GM12891 (cell line): ENCODE data around the gene PARVB.
A peak's percentile ranks its signal among the peaks of the same experiment; 100 is the strongest.

Experiments
- DNase-seq: peaks from one replicate; pipeline ENCODE4 v3.0.0; 2011; ENCODE audit warnings: low spot score; ENCODE audit not compliant: insufficient read length
- FAIRE-seq: peaks from 2 replicates; lab custom pipeline; 2011; peaks lifted over from hg19 to GRCh38; lab: Jason Lieb, UNC
- PAX5 ChIP-seq: IDR thresholded peaks from 2 replicates; pipeline ENCODE4 v1.6.1; 2011; ENCODE audit warnings: low read length, moderate library complexity, mild to moderate bottlenecking; ENCODE audit not compliant: insufficient read depth, severe bottlenecking
- POLR2A ChIP-seq: IDR thresholded peaks from 2 replicates; pipeline ENCODE4 v1.6.1; 2011; ENCODE audit warnings: low read depth, low read length, control low read depth
- POLR2AphosphoS5 ChIP-seq: IDR thresholded peaks from 2 replicates; pipeline ENCODE4 v1.6.1; 2011; ENCODE audit warnings: low read depth, low read length, control low read depth
- POU2F2 ChIP-seq: IDR thresholded peaks from 2 replicates; pipeline ENCODE4 v1.6.1; 2011; ENCODE audit warnings: low read depth, mild to moderate bottlenecking, control low read depth, low read length, moderate library complexity
- SPI1 ChIP-seq: IDR thresholded peaks from 2 replicates; pipeline ENCODE4 v1.6.1; 2011; ENCODE audit warnings: low read depth, low read length, control low read depth
- TAF1 ChIP-seq: IDR thresholded peaks from 2 replicates; pipeline ENCODE4 v1.6.1; 2011; ENCODE audit warnings: low read depth, low read length, control low read depth

PARVB gene

GRCh38 chr22:44154436-44154942, 130.4 kb downstream of the PARVB start:
- FAIRE-seq = peak; percentile 92
- TF ChIP-seq POLR2AphosphoS5 = no peak
- TF ChIP-seq POU2F2 = peak; percentile 9; the same call in 1 of the 2 replicates
- no peak for TF ChIP-seq TAF1
- TF ChIP-seq SPI1 = no peak
- TF ChIP-seq PAX5 = no peak
- no peak for DNase-seq

- DNase-seq (no peak), FAIRE-seq (no peak)
- TF ChIP-seq PAX5 = no peak
- no peak for TF ChIP-seq POLR2A
- TF ChIP-seq POLR2AphosphoS5 = no peak
- no peak for TF ChIP-seq SPI1
- no peak for TF ChIP-seq TAF1
- TF ChIP-seq POU2F2 = no peak
These were observed 131.0 kb downstream of the PARVB start for GRCh38 chr22:44155115-44155514.

- TF ChIP-seq SPI1 = no peak
- TF ChIP-seq POLR2AphosphoS5 = no peak
- no peak for TF ChIP-seq POU2F2
- no peak for TF ChIP-seq PAX5
- TF ChIP-seq POLR2A = no peak
- TF ChIP-seq TAF1 = no peak
- FAIRE-seq = no peak
These were observed 134.0 kb downstream of the PARVB start for GRCh38 chr22:44157916-44158618.

DNA sequence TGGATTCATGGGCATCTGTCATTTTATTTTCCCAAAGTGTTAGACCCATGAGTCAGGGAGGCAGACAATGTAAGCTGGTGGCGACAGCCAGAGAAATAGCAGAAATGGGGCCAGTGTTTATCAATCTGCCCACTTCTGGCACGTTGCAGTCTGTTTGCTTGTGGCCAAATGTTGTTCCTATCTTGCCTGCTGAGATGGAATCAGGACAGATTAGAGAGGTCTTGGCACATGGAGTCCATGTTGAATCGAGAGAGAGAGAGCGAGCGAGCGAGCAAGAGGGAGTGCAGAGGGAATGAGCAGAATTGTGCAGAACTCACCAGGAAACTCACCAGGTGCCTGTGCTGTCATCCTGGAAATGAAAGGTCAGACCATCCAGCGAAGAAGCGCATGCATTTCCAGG, 134.7 kb downstream of the PARVB start:
- no peak for FAIRE-seq
- TF ChIP-seq SPI1 (no peak), POLR2AphosphoS5 (no peak), TAF1 (no peak), PAX5 (no peak), POLR2A (no peak), POU2F2 (no peak)
- DNase-seq = no peak

More at GRCh38 chr22:44157916-44158618, 134.0 kb downstream of the PARVB start:
- DNase-seq = no peak

GRCh38 chr22:44159221-44159620, 135.1 kb downstream of the PARVB start:
- no peak for DNase-seq
- FAIRE-seq = no peak
- no peak for TF ChIP-seq POLR2AphosphoS5

DNA sequence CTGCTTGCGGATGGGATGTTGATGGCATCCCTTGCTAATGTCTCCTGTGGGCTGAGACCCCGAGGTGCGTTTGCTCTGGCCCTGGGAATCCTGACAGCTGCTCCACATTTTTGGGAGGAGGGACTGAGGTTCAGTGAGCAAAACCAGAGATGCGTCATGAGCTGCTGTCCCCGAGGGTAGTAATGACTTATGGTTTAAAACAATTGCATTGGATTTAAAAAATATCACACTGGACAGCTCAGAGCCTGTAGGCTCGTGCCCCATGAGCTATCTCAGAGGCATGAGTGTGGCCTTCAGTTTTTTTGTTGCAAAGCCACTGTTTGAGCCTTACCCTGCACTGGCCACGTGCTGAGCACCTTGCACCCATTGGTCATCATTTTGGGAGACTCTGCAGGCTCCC, 135.7 kb downstream of the PARVB start:
- TF ChIP-seq POLR2A = no peak
- no peak for TF ChIP-seq PAX5
- no peak for TF ChIP-seq TAF1
- no peak for TF ChIP-seq SPI1
- no peak for TF ChIP-seq POLR2AphosphoS5
- TF ChIP-seq POU2F2 = no peak
- FAIRE-seq = no peak
- DNase-seq = no peak

- TF ChIP-seq POLR2A = no peak
- no peak for TF ChIP-seq TAF1
- no peak for TF ChIP-seq SPI1
- no peak for TF ChIP-seq POLR2AphosphoS5
- no peak for TF ChIP-seq POU2F2
- TF ChIP-seq PAX5 = no peak
- DNase-seq (no peak), FAIRE-seq (no peak)
These were observed 136.3 kb downstream of the PARVB start for GRCh38 chr22:44160421-44160820.

DNA sequence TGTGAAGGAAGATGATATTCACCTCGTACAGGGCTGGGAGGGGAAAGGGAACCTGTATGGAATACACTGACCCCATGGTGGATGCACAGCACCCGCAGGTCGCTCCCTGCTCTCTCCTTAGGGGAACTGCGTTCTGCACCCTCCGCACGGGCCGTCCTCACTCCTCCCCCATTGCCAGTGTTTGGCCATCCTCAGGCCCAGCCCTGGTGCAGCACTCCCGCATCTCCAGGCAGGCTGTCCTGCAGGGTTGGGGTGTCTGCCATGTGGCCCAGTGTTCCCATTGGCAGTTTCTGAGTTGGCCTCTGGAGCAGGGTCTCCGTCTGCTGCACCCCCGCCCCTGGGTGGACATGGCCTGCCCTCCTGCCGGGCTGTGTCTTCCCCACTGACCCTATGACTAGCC, 137.6 kb downstream of the PARVB start:
- DNase-seq = no peak
- TF ChIP-seq PAX5 (no peak), POLR2AphosphoS5 (no peak)
- FAIRE-seq = no peak

GRCh38 chr22:44162960-44163359, 138.9 kb downstream of the PARVB start:
- TF ChIP-seq POLR2A = no peak
- TF ChIP-seq SPI1 = no peak
- TF ChIP-seq TAF1 = no peak
- TF ChIP-seq POLR2AphosphoS5 = no peak
- no peak for TF ChIP-seq PAX5
- TF ChIP-seq POU2F2 = no peak
- DNase-seq (no peak), FAIRE-seq (no peak)

- DNase-seq = no peak
- TF ChIP-seq PAX5 = no peak
- no peak for TF ChIP-seq SPI1
- TF ChIP-seq POLR2A = no peak
- no peak for TF ChIP-seq POU2F2
- no peak for TF ChIP-seq TAF1
- TF ChIP-seq POLR2AphosphoS5 = no peak
- no peak for FAIRE-seq
These were observed 139.4 kb downstream of the PARVB start for GRCh38 chr22:44163536-44163935.

GRCh38 chr22:44164031-44164430, 139.9 kb downstream of the PARVB start:
- FAIRE-seq (no peak), DNase-seq (no peak)
- no peak for TF ChIP-seq SPI1
- no peak for TF ChIP-seq POLR2A
- TF ChIP-seq PAX5 = no peak
- TF ChIP-seq POU2F2 = no peak
- no peak for TF ChIP-seq TAF1
- TF ChIP-seq POLR2AphosphoS5 = no peak
